Body of pancreas (tissue), 4 donors: Measurements from ENCODE around the gene PAK6.

ENCODE experiments used
- POLR2A ChIP-seq, 3 donors: fragments of 450-650 bp; IDR thresholded peaks; one replicate each; pipeline ENCODE4 v1.6.1; 2016; ENCODE audit warnings: antibody characterized with exemption in 3 of 3, mild to moderate bottlenecking in 2 of 3
- TF ChIP-seq, protein P1 (sequence below), 7 experiments: fragments of 450-650 bp in 4 of 7; fragments of 200-600 bp in 3 of 7; sonication (generic) in 3 of 7; IDR thresholded peaks; one replicate each; pipeline ENCODE4 v1.5.1; 2016 to 2019; ENCODE audit warnings: antibody characterized with exemption in 7 of 7

DNA sequence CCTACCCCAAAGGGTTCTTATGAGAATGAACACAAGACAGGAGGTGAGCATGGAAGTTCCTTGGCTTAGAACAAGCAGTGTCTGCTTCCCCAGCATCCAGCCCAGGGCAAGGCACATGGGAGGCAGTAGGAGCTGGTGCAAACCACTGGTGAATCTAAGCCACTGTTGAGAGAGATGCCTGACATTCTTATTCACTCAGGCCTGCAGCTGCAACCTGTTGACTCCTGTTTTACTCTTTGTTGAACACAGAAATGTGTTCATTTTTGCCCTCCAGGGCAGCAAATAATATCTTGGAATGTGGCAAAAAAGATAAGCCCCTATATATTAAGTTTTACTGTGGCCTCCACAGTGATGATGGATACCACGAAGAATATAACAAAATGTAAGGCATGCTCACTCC is 8.9 kb upstream of the PAK6 start:
- TF ChIP-seq, protein P1, sequence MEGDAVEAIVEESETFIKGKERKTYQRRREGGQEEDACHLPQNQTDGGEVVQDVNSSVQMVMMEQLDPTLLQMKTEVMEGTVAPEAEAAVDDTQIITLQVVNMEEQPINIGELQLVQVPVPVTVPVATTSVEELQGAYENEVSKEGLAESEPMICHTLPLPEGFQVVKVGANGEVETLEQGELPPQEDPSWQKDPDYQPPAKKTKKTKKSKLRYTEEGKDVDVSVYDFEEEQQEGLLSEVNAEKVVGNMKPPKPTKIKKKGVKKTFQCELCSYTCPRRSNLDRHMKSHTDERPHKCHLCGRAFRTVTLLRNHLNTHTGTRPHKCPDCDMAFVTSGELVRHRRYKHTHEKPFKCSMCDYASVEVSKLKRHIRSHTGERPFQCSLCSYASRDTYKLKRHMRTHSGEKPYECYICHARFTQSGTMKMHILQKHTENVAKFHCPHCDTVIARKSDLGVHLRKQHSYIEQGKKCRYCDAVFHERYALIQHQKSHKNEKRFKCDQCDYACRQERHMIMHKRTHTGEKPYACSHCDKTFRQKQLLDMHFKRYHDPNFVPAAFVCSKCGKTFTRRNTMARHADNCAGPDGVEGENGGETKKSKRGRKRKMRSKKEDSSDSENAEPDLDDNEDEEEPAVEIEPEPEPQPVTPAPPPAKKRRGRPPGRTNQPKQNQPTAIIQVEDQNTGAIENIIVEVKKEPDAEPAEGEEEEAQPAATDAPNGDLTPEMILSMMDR (IDR thresholded peaks at IDR 0.05), result no peak
- no peak for TF ChIP-seq POLR2A (IDR thresholded peaks at IDR 0.05)
